LNCaP clone FGC (cell line): ENCODE data around the gene LRRN2.

ENCODE experiments used
- DNase-seq: peaks from one replicate; pipeline ENCODE4 v3.0.0-alpha.2; 2011; ENCODE audit warnings: low read depth
- H3K4me3 ChIP-seq: 2 replicates; pipeline ENCODE4 v1.5.1; 2011; ENCODE audit warnings: mild to moderate bottlenecking, low read depth, low read length, control low read depth
- CTCF ChIP-seq: IDR thresholded peaks from 2 replicates; pipeline ENCODE4 v1.5.1; 2012; ENCODE audit warnings: mild to moderate bottlenecking; ENCODE audit not compliant: control insufficient read depth, insufficient read depth; ENCODE audit errors: extremely low read depth

The LRRN2 gene

GRCh38 chr1:204651843-204652421 lies 33.6 kb downstream of the LRRN2 start:
- DNase-seq: no peak
- H3K4me3 ChIP-seq: no peak overlapping the region
- no peak for TF ChIP-seq CTCF

- no peak overlapping the region for H3K4me3 ChIP-seq
- DNase-seq: no peak
- no peak for TF ChIP-seq CTCF
Measured at GRCh38 chr1:204650911-204651570, 34.5 kb downstream of the LRRN2 start.

GRCh38 chr1:204649721-204650521 lies 35.6 kb downstream of the LRRN2 start:
- TF ChIP-seq CTCF: no peak
- DNase-seq: no peak
- no peak overlapping the region for H3K4me3 ChIP-seq

- H3K4me3 ChIP-seq: no peak overlapping the region
- DNase-seq: no peak
- TF ChIP-seq CTCF: no peak
Measured at GRCh38 chr1:204648576-204648975, 37.0 kb downstream of the LRRN2 start.

GRCh38 chr1:204647805-204648153 lies 37.8 kb downstream of the LRRN2 start:
- no peak for DNase-seq
- no peak for TF ChIP-seq CTCF
- no peak overlapping the region for H3K4me3 ChIP-seq

GRCh38 chr1:204647114-204647804 lies 38.3 kb downstream of the LRRN2 start:
- H3K4me3 ChIP-seq: no peak overlapping the region
- DNase-seq: peak; percentile 28
- TF ChIP-seq CTCF: no peak
